Measurements from ENCODE around the gene GNG4. TPM values are rescaled to one million over a fixed set of nuclear protein-coding genes. Genes with fewer than 3 reads are reported as not detected.

GNG4 gene
- total and polyA plus RNA-seq, 2 of the 4 experiments (the other 2 are of a cell fraction) = 0.18 to 0.29 TPM

DNA sequence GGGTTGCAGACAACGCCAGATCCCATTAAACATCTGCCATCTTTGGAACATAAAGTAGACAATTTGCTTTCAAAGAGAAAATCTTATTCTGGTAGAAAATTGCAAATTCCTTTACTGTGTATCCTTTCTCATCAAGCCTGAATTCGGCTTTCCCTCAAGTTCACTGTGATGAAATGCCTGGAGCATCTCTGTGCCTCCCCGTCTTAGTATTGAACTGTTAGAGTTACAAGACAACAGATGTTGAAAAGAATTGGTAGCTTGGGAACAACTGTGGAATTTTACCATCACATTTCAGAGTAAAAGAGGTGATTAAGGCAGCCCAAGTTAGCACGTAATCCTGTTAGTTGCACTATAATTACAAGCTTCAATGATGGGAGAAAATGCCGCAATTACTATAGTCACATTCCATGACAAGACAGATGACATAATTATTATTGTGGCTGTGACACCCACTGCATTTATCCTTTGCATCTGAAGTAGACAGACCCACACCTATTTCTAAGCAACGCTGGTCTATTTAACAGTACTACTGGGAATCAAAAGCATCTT, 90.9 kb downstream of the GNG4 start:
- CTCF ChIA-PET = no interaction called here
- Histone ChIP-seq H3K56ac (ENCODE audit: extremely low read depth, insufficient read depth, low read length) (no peak overlapping the region), H3K9ac (ENCODE audit: low read depth, low read length) (no peak overlapping the region), H3K79me1 (ENCODE audit: low read depth in 1 of 2, low read length in 2 of 2) (no peaks in the 10 kb centered on the region), H3K9me3 (ENCODE audit: control insufficient read depth, insufficient read depth, low read length) (no peaks in the 10 kb centered on the region), H3K4ac (ENCODE audit: low read depth, low read length) (no peak overlapping the region), H2BK120ac (ENCODE audit: low read depth, low read length) (no peak overlapping the region), H3K18ac (ENCODE audit: low read depth, low read length) (no peak overlapping the region), H4K5ac (ENCODE audit: low read depth, low read length) (no peak overlapping the region), H4K91ac (ENCODE audit: insufficient read depth, low read depth, low read length) (no peak overlapping the region), H2BK20ac (ENCODE audit: low read depth, low read length) (no peak overlapping the region), H2AK5ac (ENCODE audit: low read depth, low read length) (no peak overlapping the region), H2AFZ (replicated peaks; ENCODE audit: low read length, poor library complexity) (no peak overlapping the region), H3K14ac (replicated peaks; ENCODE audit: low read depth, low read length) (no peak overlapping the region), H3K9me1 (ENCODE audit: insufficient read depth, low read length) (no peaks in the 10 kb centered on the region), H3K23ac (ENCODE audit: low read depth, low read length) (no peak overlapping the region), H3K4me1 (ENCODE audit: control insufficient read depth, insufficient read depth, low read length) (no peaks in the 10 kb centered on the region), H2AK9ac (replicated peaks; ENCODE audit: low read depth, low read length, poor library complexity) (no peak overlapping the region), H3K4me3 (ENCODE audit: insufficient read depth, low read depth, low read length) (no peak overlapping the region), H4K8ac (ENCODE audit: low read depth in 2 of 2, low read length in 2 of 2) (no peak overlapping the region), H2BK15ac (ENCODE audit: low read depth, low read length) (no peak overlapping the region), H3K36me3 (ENCODE audit: control insufficient read depth, insufficient read depth, low read length) (no peaks in the 10 kb centered on the region), H3K27ac (ENCODE audit: insufficient read depth, low read length) (no peak overlapping the region), H3K27me3 (ENCODE audit: control insufficient read depth, insufficient read depth, low read length) (peaks cover 2% of the 10 kb centered on the region; the same call in 1 of the 2 replicates), H4K20me1 (ENCODE audit: insufficient read depth, low read length) (no peaks in the 10 kb centered on the region), H2BK5ac (ENCODE audit: low read depth, low read length, poor library complexity, severe bottlenecking) (no peak overlapping the region), H3K4me2 (ENCODE audit: low read depth, low read length) (no peak overlapping the region)
- TF ChIP-seq NFE2L2 (IDR thresholded peaks at IDR 0.05; ENCODE audit: low read depth, low read length) = no peak
- no peak for TF ChIP-seq USF2 (IDR thresholded peaks at IDR 0.05; ENCODE audit: low read depth, low read length)
- TF ChIP-seq BHLHE40 (IDR thresholded peaks at IDR 0.05; ENCODE audit: low read depth, low read length) = no peak
- no peak for TF ChIP-seq CHD1 (IDR thresholded peaks at IDR 0.05; ENCODE audit: low read depth, low read length)
- no TSS peak for BruUV-seq (replicated peaks)
- DNase-seq (no peak), ATAC-seq (ENCODE audit: low read depth) (no peak)
- POLR2A ChIA-PET (ENCODE audit: unreplicated experiment) = no interaction called here
- dilution Hi-C loops (cut with HindIII; ENCODE audit: low sequenced_read_pairs, unreplicated experiment) = no loop called here
- in situ Hi-C loops (cut with MboI; ENCODE audit: low sequenced_read_pairs) = no loop called here
- intact Hi-C loops (cut with micrococcal nuclease) = no loop called here
- no CpG with 5 or more reads among the region's 6 CpGs for WGBS, 2 experiments (ENCODE audit: extremely low coverage in 2 of 2, insufficient read length in 1 of 2)
